ENCODE results near the gene PCP4. TPM values are rescaled to one million over a fixed set of nuclear protein-coding genes. Genes with fewer than 3 reads are reported as not detected.

PCP4 gene
- total and polyA plus RNA-seq, 4 donors, result 0.20 TPM; not detected in 3

DNA sequence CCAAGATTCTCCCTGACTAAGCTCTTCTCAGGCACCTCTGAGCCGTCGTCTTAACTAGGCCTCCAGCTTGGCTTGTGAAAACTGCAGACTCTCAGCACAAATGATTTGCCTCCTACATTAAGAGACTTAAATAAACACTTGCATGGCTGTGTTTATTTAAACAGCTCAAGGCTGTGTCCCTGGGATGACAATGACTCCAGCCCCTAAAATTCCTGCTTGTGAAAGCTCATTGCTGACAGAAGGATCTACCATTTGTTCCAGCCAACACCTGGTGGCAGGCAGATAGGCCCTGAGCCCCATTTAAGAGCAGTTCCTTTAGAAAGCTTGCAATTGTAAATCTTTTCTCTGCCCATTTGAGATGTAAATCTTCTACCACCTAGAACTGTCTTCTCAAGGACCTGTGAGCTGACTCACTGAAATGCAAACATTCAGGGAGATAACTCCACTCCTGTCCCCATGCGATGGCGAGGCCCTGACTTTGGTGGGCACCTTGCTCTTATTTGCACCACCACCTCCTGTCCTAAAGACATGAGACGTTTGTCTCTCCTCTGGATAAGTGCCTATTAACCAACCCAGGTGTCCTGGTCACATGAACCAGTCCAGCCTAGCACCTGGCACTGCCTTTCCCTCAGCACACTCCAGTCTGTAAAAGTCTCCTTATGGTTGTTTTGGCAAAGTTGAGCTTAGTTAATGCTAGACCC, 15.1 kb upstream of the PCP4 start:
- no peak for TF ChIP-seq FOXA2 (IDR thresholded peaks at IDR 0.05)
- no peak for TF ChIP-seq REST (IDR thresholded peaks at IDR 0.05)
- no peak for TF ChIP-seq HNF4A (conservative IDR thresholded peaks at IDR 0.05)
- no peak for TF ChIP-seq RAD21 (IDR thresholded peaks at IDR 0.05)
- TF ChIP-seq, protein P1, sequence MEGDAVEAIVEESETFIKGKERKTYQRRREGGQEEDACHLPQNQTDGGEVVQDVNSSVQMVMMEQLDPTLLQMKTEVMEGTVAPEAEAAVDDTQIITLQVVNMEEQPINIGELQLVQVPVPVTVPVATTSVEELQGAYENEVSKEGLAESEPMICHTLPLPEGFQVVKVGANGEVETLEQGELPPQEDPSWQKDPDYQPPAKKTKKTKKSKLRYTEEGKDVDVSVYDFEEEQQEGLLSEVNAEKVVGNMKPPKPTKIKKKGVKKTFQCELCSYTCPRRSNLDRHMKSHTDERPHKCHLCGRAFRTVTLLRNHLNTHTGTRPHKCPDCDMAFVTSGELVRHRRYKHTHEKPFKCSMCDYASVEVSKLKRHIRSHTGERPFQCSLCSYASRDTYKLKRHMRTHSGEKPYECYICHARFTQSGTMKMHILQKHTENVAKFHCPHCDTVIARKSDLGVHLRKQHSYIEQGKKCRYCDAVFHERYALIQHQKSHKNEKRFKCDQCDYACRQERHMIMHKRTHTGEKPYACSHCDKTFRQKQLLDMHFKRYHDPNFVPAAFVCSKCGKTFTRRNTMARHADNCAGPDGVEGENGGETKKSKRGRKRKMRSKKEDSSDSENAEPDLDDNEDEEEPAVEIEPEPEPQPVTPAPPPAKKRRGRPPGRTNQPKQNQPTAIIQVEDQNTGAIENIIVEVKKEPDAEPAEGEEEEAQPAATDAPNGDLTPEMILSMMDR (IDR thresholded peaks at IDR 0.05; ENCODE audit: low read depth, low read length, missing input control), result no peak
- no peak for TF ChIP-seq YY1 (IDR thresholded peaks at IDR 0.05)
- TF ChIP-seq FOXA1 (IDR thresholded peaks at IDR 0.05), result no peak
- no peak for TF ChIP-seq JUND (IDR thresholded peaks at IDR 0.05)
- TF ChIP-seq ZBTB33 (IDR thresholded peaks at IDR 0.05), result no peak
- no peak for TF ChIP-seq HNF4G (IDR thresholded peaks at IDR 0.05)
- no peak for TF ChIP-seq ATF3 (IDR thresholded peaks at IDR 0.05)
- TF ChIP-seq EGR1 (IDR thresholded peaks at IDR 0.05; ENCODE audit: low read depth in 2 of 2), result no peak
- no peak for TF ChIP-seq GABPA (IDR thresholded peaks at IDR 0.05 in 1 of 2, conservative IDR thresholded peaks at IDR 0.05 in 1 of 2)
- TF ChIP-seq, protein P2, sequence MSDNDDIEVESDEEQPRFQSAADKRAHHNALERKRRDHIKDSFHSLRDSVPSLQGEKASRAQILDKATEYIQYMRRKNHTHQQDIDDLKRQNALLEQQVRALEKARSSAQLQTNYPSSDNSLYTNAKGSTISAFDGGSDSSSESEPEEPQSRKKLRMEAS (IDR thresholded peaks at IDR 0.05), result no peak
- no peak overlapping the region for H3K9ac ChIP-seq (ENCODE audit: low read depth in 1 of 2, low read length in 2 of 2)
- DNase-seq (ENCODE audit: low spot score), result no peak
- H3K27ac ChIP-seq (ENCODE audit: low read depth in 1 of 2, low read length in 2 of 2), result no peak overlapping the region
- 29% methylated on average over 5 of the region's 5 CpGs for WGBS
- H3K9me3 ChIP-seq (ENCODE audit: control insufficient read depth in 4 of 4, low read length in 3 of 4), result peaks cover 0 to 2% (median 0%) of the 10 kb centered on the region in 4 donors
- H3K27me3 ChIP-seq (ENCODE audit: control insufficient read depth in 4 of 4, insufficient read depth in 4 of 4, low read length in 3 of 4), result peaks cover 0 to 2% (median 0%) of the 10 kb centered on the region in 4 donors
- H3K36me3 ChIP-seq (ENCODE audit: control insufficient read depth in 4 of 4, insufficient read depth in 3 of 4, low read depth in 1 of 4, low read length in 3 of 4), result no peaks in the 10 kb centered on the region
- no peaks in the 10 kb centered on the region for H3K4me1 ChIP-seq (ENCODE audit: control insufficient read depth in 4 of 4, insufficient read depth in 4 of 4, low read length in 3 of 4)
- H3K4me3 ChIP-seq (ENCODE audit: low read depth in 1 of 3, low read length in 3 of 3), result no peak overlapping the region
